Mammary epithelial cell (primary cell): Measurements from ENCODE around the gene ADCY2.

Experiments used
- CTCF ChIP-seq, 2 donors: IDR thresholded peaks in 1 of 2; conservative IDR thresholded peaks in 1 of 2; 2 replicates each; pipeline ENCODE4 v1.5.1; 2011 to 2012; ENCODE audit warnings: inconsistent platforms in 2 of 2, low read length in 2 of 2, mild to moderate bottlenecking in 2 of 2, control low read depth in 1 of 2, low read depth in 1 of 2; ENCODE audit not compliant: insufficient read depth in 1 of 2; ENCODE audit errors: extremely low read depth in 1 of 2
- EZH2 ChIP-seq: IDR thresholded peaks from 2 replicates; pipeline ENCODE4 v1.6.1; 2012; ENCODE audit warnings: low read length, inconsistent platforms, borderline replicate concordance

- TF ChIP-seq CTCF (conservative IDR thresholded peaks at IDR 0.05 in 1 of 2, IDR thresholded peaks at IDR 0.05 in 1 of 2; ENCODE audit: extremely low read depth in 1 of 2, insufficient read depth in 1 of 2, low read depth in 1 of 2, low read length in 2 of 2) = no peak
- no peak for TF ChIP-seq EZH2
These were observed 48.6 kb upstream of the ADCY2 start for GRCh38 chr5:7347377-7347776.
